SIG-M5 (cell line): ENCODE results near the gene HRNR.

Experiments used
- DNase-seq: peaks from one replicate; lab custom pipeline; 2025; lab: John Stamatoyannopoulos, UW

The HRNR gene

GRCh38 chr1:152188673-152189591 lies 35.1 kb downstream of the HRNR start:
- DNase-seq, result no peak

DNA sequence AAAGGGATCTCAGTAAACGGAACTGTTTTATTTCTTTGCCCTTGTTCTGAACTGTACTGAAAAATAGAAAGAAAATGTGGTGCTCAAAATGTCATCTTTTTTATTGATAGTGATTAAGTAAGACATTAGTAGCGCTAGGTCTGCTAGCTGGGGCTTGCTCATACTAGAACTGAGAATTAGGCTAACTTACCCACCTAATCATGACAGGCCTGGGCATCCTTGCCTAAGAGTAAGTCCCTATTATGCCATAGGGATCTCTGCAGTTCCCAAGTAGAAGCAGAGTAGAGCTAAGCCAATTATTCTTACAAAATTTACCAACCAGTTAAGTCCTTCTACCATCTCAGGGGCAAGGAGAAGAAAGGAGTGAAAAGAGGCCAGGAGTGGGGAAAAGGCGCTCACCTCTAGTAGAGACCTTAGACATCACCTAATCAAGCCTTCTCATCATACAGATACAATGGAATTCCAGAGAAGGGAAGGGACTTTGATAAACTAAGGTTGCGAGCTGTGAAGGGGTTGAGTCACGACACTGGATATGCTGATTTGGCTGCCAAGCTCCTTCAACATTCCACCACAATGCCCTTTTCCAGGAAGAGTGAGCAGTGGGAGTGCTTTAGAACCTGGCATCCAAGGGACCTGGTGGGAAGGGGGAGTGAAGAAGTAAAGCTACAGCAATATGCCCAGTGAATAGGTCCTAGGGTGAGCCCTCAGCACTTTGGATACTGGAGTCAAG lies 37.3 kb downstream of the HRNR start:
- DNase-seq, result no peak

DNA sequence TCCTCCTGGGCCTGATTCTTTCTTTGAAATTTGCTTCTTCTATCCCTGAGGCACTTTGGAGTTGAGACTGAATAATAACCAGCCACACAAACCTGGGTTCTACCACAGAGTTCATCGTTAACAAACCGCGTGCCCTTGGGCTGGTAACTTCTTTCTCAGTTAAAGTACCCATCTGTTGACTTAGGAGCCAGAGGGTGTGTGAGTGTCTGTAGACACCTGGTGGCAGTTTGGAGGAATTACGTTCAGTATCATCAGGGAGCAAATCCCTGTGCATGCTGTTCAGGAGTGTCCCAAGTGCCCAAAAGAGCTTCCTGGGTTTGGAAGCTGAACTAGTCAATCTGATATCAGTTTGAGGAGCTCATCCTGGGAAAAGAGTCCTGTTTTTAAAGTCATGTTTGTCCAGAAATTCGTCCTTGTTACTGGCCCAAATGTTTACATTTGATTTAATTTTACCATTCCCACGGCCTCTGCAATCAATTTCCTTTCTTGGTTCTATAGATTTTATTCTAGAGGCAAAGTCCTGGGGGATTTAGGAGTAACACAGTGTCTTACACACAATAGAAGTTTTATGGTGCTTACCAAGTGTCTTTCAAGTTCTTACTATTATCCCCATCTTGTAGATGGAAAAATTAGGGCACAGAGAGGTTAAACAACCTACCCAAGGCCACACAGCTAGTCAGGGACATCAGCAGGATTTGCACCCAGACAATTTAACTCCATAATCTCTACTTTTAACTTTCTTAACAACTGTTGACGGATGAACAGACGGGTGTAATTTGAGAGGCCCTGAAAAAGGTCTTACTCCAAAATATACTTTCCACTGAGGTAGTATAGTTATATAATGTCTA lies 38.2 kb downstream of the HRNR start:
- DNase-seq, result peak; percentile 63

GRCh38 chr1:152182944-152183361 lies 41.0 kb downstream of the HRNR start:
- DNase-seq, result no peak

GRCh38 chr1:152182431-152182830 lies 41.6 kb downstream of the HRNR start:
- DNase-seq, result no peak

- DNase-seq, result no peak
Observed at GRCh38 chr1:152179566-152179965, 44.4 kb downstream of the HRNR start.

GRCh38 chr1:152170287-152170905 lies 53.6 kb downstream of the HRNR start:
- no peak for DNase-seq

DNA sequence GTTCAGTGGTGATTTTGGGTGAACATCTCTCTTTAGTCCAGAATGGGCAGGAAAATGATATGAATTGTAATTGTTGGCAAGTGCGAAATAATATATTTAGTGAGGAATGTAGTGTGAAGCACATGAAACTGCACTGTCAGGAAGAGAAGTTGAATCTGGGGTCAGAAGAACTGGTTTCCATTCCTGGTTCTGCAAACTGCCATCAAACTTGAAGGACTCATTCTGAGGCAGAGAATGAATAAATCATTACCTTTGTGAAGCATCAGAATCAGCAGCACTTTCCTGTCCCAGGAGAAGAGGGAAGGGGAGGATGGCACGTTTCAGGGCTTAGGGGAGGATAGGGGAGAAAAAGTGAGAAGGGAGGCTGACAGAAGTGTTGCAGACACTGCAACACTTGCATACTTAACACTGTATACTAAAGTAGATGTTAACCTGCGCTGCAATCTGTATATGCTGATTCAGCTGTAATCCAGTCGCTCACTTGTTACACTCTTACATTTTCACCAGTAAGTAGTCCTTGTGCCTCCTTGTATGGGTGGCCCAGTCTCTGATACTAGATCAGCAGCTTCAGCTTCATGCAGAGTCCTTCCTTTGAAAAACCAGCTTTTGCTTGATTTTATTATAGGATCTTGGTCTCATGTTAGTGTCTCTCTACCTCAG lies 54.5 kb downstream of the HRNR start:
- DNase-seq, result no peak

DNA sequence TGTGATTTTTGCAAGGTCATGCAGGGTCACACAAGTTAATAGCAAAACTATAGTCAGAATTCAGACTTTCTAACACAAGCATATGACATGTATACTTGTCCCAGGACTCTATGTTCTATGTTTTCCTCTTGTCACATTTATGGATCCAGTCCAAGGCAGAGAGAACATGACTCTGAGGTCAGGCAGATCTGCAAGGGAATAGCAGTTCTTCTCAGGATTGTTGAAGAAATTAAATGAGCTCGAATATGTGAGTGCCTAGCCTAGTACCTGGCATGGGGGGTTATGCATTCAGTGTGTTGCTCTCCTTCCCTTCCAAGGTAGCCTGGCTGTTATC lies 55.5 kb downstream of the HRNR start:
- no peak for DNase-seq

DNA sequence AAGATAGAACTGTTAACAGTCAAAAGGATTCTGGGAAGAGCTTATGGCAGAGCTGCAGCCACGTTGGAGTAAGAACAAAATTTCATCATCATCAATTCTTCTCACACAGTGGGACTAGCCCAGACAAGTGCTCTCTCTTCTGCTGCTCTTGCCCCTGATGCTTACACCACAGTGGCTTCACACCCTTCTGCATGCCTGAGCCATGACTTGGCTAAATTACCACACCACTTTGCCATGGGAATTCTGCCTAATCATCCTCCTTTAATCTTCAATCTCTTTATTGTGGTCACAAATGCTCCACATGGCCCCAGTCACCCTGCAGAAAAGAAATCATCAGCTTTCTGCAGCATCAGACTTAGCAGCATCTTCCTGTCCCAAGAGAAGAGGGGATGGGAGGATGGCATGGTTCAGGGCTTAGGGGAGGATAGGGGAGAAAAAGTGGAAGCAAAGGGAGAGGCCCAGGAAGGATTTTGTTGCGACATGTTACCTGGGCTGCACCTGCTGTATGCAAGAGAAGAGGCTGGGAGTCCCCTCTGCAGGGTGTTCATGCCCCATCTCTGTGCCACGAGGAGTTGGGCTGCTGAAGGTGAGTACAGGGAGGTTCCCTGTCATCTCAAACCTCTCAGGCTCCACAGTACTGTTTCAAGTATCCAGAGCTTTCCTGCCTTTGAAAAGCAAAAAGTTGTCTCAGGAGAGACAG lies 56.0 kb downstream of the HRNR start:
- no peak for DNase-seq

- no peak for DNase-seq
Observed at GRCh38 chr1:152166966-152167365, 57.0 kb downstream of the HRNR start.

DNA sequence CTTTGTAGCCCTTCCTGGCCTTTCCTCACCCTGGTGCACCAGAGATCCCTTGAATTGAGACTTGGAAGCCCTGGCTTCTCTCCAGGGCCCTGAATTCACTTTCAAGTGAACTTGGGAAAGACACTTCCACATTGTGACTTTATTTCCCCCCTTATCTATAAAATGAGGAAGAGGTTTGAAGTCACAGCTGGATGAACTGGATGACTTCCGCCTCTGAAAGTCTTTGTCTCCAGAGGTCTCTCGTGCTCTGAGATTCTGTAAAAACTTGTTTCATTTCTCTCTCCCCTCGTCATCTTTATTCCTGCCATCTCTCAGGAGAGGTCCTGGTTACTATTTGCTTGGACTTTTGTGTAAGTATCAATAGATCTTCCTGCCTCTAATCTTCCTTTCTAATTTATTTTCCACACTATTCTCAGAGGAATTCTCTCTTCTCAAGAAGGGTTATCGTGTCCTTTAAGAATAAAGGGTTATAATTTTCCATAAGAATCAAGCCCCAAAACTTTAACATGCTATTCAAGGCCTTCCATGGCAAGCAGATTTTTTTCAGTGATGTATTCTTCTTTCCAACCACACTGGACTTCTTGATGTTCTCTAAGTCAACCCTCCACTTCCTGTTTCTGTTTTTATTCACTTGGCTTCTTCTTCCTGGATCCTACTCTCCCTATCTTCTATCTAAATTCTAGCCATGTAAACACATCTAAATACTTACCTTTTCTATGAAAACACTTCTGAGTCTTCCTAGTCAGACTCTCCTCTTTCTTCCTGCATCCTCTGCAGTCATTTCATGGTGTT lies 58.5 kb downstream of the HRNR start:
- DNase-seq, result peak; percentile 26

DNA sequence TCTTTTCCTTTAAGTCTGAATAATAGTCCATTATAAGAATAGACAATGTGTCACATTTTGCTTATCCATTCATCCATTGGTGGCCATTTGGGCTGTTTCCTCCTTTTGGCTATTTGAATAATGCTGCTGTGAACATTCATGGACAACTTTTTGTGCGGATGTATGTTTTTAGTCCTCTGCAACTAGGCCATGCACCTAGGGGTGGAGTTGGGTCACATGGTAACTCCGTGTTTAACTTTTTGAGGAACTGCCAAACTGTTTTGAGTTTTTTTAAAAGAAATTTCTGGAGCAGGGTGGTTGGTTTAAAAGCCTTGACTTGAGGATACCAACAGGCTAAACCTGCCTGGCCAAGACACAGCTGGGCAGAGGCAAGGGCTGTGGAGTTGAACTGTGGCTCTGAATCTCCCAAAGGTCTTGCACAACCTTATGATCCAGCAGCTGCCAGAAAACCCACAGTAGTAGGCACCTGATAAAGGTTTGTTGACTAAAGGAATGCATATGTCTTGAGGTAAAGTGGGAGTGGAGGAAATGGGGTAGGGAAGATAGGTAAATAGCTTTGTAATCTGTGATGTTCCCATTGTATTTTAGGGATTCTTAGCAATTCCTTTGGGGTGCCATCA lies 59.4 kb downstream of the HRNR start:
- no peak for DNase-seq

- no peak for DNase-seq
Observed at GRCh38 chr1:152162792-152163463, 61.1 kb downstream of the HRNR start.
